GM12878 (cell line): ENCODE measurements around the gene MUL1. TPM values are rescaled to one million over a fixed set of nuclear protein-coding genes. Genes with fewer than 3 reads are reported as not detected.
A peak's percentile ranks its signal among the peaks of the same experiment; 100 is the strongest.

Experiments
- ATF7 ChIP-seq: fragments of 450-650 bp; IDR thresholded peaks from 2 replicates; pipeline ENCODE4 v1.6.1; 2016; ENCODE audit warnings: low read depth, mild to moderate bottlenecking
- BCL3 ChIP-seq: IDR thresholded peaks from 2 replicates; pipeline ENCODE4 v1.6.1; 2011; ENCODE audit warnings: borderline replicate concordance, low read depth, mild to moderate bottlenecking, moderate library complexity, low read length; ENCODE audit not compliant: insufficient read depth, poor library complexity, severe bottlenecking
- HDAC6 ChIP-seq: fragments of 200-600 bp; sonication (generic); IDR thresholded peaks from one replicate; pipeline ENCODE4 v1.8.0; 2017; ENCODE audit warnings: antibody characterized with exemption; ENCODE audit not compliant: unreplicated experiment
- RBBP5 ChIP-seq: fragments of 200-600 bp; sonication (generic); conservative IDR thresholded peaks from 2 replicates; pipeline ENCODE4 v1.6.1; 2016
- REST ChIP-seq: IDR thresholded peaks from 2 replicates; pipeline ENCODE4 v1.6.1; 2012; ENCODE audit warnings: mild to moderate bottlenecking, low read depth, low read length
- RFX5 ChIP-seq: IDR thresholded peaks from 2 replicates; pipeline ENCODE4 v1.6.1; 2011; ENCODE audit warnings: low read depth, low read length, improper control_type of control experiment
- SKIL ChIP-seq: fragments of 450-650 bp; IDR thresholded peaks from 2 replicates; pipeline ENCODE4 v1.6.1; 2017; ENCODE audit warnings: mild to moderate bottlenecking, low read depth, inconsistent platforms; ENCODE audit not compliant: poor library complexity, severe bottlenecking
- SMC3 ChIP-seq: IDR thresholded peaks from 2 replicates; pipeline ENCODE4 v1.6.1; 2011; ENCODE audit warnings: low read length, improper control_type of control experiment, borderline replicate concordance
- ZBED1 ChIP-seq: IDR thresholded peaks from 2 replicates; pipeline ENCODE4 v1.6.1; 2016; ENCODE audit warnings: borderline replicate concordance
- ZBTB4 ChIP-seq: fragments of 450-650 bp; formaldehyde crosslinking; IDR thresholded peaks from 2 replicates; pipeline ENCODE4 v1.4.0; 2022; ENCODE audit warnings: mild to moderate bottlenecking, moderate library complexity
- ZBTB40 ChIP-seq: fragments of 450-650 bp; IDR thresholded peaks from 2 replicates; pipeline ENCODE4 v1.6.1; 2016; ENCODE audit warnings: mild to moderate bottlenecking, moderate library complexity, borderline replicate concordance
- ZSCAN29 ChIP-seq: fragments of 450-650 bp; IDR thresholded peaks from 2 replicates; pipeline ENCODE4 v1.6.1; 2017; ENCODE audit warnings: mild to moderate bottlenecking, moderate library complexity
- polyA plus RNA-seq, 11 experiments: library from polyadenylated mRNA; depleted of rRNA in 4 of 11; unstranded in 6 of 11; stranded (reverse) in 5 of 11; fragments of >200 nt; fragmentation: Nextera tagmentation in 4 of 11; fragmentation: Illumina TruSeq in 1 of 11; extraction: Ambion mirVana in 4 of 11; extraction: Trizol in 1 of 11; gene quantifications; 1 replicate in 1 of 11; 2 replicates in 10 of 11; pipeline versions ENCODE4 v1.2.1 to v1.2.3, GENCODE V29; 2011 to 2016; ENCODE audit warnings: inconsistent platforms in 2 of 11, missing spikeins in 2 of 11, low read depth in 1 of 11
- total RNA-seq, 4 experiments: library from RNA; depleted of rRNA in 3 of 4; stranded (reverse); fragments of >200 nt in 3 of 4; fragmentation: Illumina TruSeq in 1 of 4; extraction: Trizol in 1 of 4; gene quantifications; 2 replicates each; pipeline versions ENCODE4 v1.2.1 to v1.2.3, GENCODE V29; 2013 to 2021

Gene MUL1
- total and polyA plus RNA-seq, 10 of the 15 experiments (the other 5 are each of a cell fraction or from before 2014, with no cell fraction given) = 4.9 to 27.0 (median 15.5) TPM

GRCh38 chr1:20507564-20508410 is at the start of gene MUL1 (continued):
- TF ChIP-seq REST = no peak; the same call in 1 of the 2 replicates
- no peak for TF ChIP-seq ZBTB4 (CRISPR knock-in tag)
- no peak for TF ChIP-seq ZBED1
- no peak; the same call in 1 of the 2 replicates for TF ChIP-seq RFX5
- no peak for TF ChIP-seq BCL3
- peak; percentile 98 for TF ChIP-seq ZBTB40
- TF ChIP-seq ATF7 = peak; percentile 44
- TF ChIP-seq SKIL = no peak
- TF ChIP-seq SMC3 = no peak
- no peak for TF ChIP-seq RBBP5
- TF ChIP-seq ZSCAN29 = no peak
- no peak for TF ChIP-seq HDAC6
